DND-41 (cell line): ENCODE data around the gene RHPN2.
"Not testable (repeated sequence)": the region's sequence is repeated elsewhere in the genome, so short reads cannot be mapped to it uniquely, and the experiment has no call there.

Experiments used
- ATAC-seq: fragments of 200-7000 bp; cut with Tn5 transposase; 3 replicates; pipeline ENCODE4 v1.9.1; 2021; ENCODE audit warnings: low read depth; ENCODE audit not compliant: insufficient read depth
- DNase-seq: peaks from one replicate; pipeline ENCODE4 v3.0.0-alpha.2; 2020
- H2AFZ ChIP-seq: 2 replicates; pipeline ENCODE4 v1.6.0; 2012; ENCODE audit warnings: low read depth, low read length
- H3K27ac ChIP-seq: 2 replicates; pipeline ENCODE4 v1.5.1; 2012; ENCODE audit warnings: low read length, inconsistent platforms
- H3K27me3 ChIP-seq: fragments of 200-600 bp; sonication (generic); 2 replicates; pipeline ENCODE4 v1.6.0; 2012; ENCODE audit warnings: low read length, mild to moderate bottlenecking, inconsistent platforms; ENCODE audit not compliant: insufficient read depth, poor library complexity
- H3K36me3 ChIP-seq: 2 replicates; pipeline ENCODE4 v1.5.1; 2012; ENCODE audit warnings: low read length, inconsistent platforms; ENCODE audit not compliant: insufficient read depth
- H3K4me1 ChIP-seq: 2 replicates; pipeline ENCODE4 v1.5.1; 2012; ENCODE audit warnings: mild to moderate bottlenecking, low read length; ENCODE audit not compliant: insufficient read depth
- H3K4me2 ChIP-seq: 2 replicates; pipeline ENCODE4 v1.6.0; 2012; ENCODE audit warnings: mild to moderate bottlenecking, moderate library complexity, low read length, inconsistent platforms; ENCODE audit not compliant: insufficient read depth
- H3K4me3 ChIP-seq, 2 experiments: fragments of 200-600 bp in 1 of 2; shearing (Covaris generic) in 1 of 2; 2 replicates each; pipeline ENCODE4 v1.5.1; 2012 to 2016; ENCODE audit warnings: inconsistent platforms in 2 of 2, low read length in 2 of 2, mild to moderate bottlenecking in 2 of 2, low read depth in 1 of 2, moderate library complexity in 1 of 2
- H3K79me2 ChIP-seq: 2 replicates; pipeline ENCODE4 v1.6.0; 2012; ENCODE audit warnings: low read length, inconsistent platforms; ENCODE audit not compliant: insufficient read depth
- H3K9ac ChIP-seq: 2 replicates; pipeline ENCODE4 v1.6.0; 2012; ENCODE audit warnings: low read depth, mild to moderate bottlenecking, inconsistent platforms, low read length, moderate library complexity
- H3K9me3 ChIP-seq: 2 replicates; pipeline ENCODE4 v1.5.1; 2012; ENCODE audit warnings: low read length, moderate library complexity, mild to moderate bottlenecking, inconsistent platforms; ENCODE audit not compliant: insufficient read depth, severe bottlenecking
- H4K20me1 ChIP-seq: 2 replicates; pipeline ENCODE4 v1.6.0; 2012; ENCODE audit warnings: low read length; ENCODE audit not compliant: insufficient read depth
- CTCF ChIP-seq: IDR thresholded peaks from 2 replicates; pipeline ENCODE4 v1.5.1; 2012; ENCODE audit warnings: borderline replicate concordance, low read length, moderate library complexity, mild to moderate bottlenecking; ENCODE audit not compliant: poor library complexity, severe bottlenecking; ENCODE audit errors: extremely low read depth
- EZH2 ChIP-seq: IDR thresholded peaks from 3 replicates; pipeline ENCODE4 v1.6.1; 2012; ENCODE audit warnings: borderline replicate concordance, low read depth, mild to moderate bottlenecking, moderate library complexity, low read length, inconsistent platforms; ENCODE audit not compliant: severe bottlenecking

Gene RHPN2

GRCh38 chr19:33047422-33047821, 17.3 kb downstream of the RHPN2 start:
- H3K9ac ChIP-seq: no peak overlapping the region
- H3K4me1 ChIP-seq: no peaks in the 10 kb centered on the region
- H3K9me3 ChIP-seq: no peaks in the 10 kb centered on the region
- DNase-seq: no peak
- H3K27me3 ChIP-seq: no peaks in the 10 kb centered on the region
- ATAC-seq: no peak
- TF ChIP-seq EZH2 (no peak), CTCF (no peak)
- no peak overlapping the region for H3K27ac ChIP-seq
- H2AFZ ChIP-seq: no peak overlapping the region
- H3K79me2 ChIP-seq: no peaks in the 10 kb centered on the region
- no peaks in the 10 kb centered on the region for H4K20me1 ChIP-seq
- no peak overlapping the region for H3K4me2 ChIP-seq
- H3K4me3 ChIP-seq: no peak overlapping the region
- H3K36me3 ChIP-seq: no peaks in the 10 kb centered on the region

- not testable (repeated sequence) for H3K36me3 ChIP-seq, H3K27ac ChIP-seq, H3K27me3 ChIP-seq, H4K20me1 ChIP-seq, DNase-seq, H3K4me2 ChIP-seq, H2AFZ ChIP-seq, H3K4me3 ChIP-seq, H3K9ac ChIP-seq, H3K79me2 ChIP-seq, ATAC-seq, H3K9me3 ChIP-seq
- peaks cover 14% of the 10 kb centered on the region for H3K4me1 ChIP-seq
These were observed 22.9 kb downstream of the RHPN2 start for GRCh38 chr19:33041828-33042160.

- Histone ChIP-seq H3K9me3 (no peaks in the 10 kb centered on the region), H3K4me2 (no peak overlapping the region), H4K20me1 (no peaks in the 10 kb centered on the region), H3K9ac (no peak overlapping the region), H3K27ac (no peak overlapping the region), H3K27me3 (no peaks in the 10 kb centered on the region), H3K36me3 (no peaks in the 10 kb centered on the region), H2AFZ (no peak overlapping the region), H3K79me2 (no peaks in the 10 kb centered on the region), H3K4me1 (peaks cover 20% of the 10 kb centered on the region), H3K4me3 (no peak overlapping the region)
- ATAC-seq (no peak), DNase-seq (no peak)
- no peak for TF ChIP-seq CTCF
- TF ChIP-seq EZH2: no peak
These were observed 23.5 kb downstream of the RHPN2 start for GRCh38 chr19:33040994-33041827.

GRCh38 chr19:33039815-33040214, 24.9 kb downstream of the RHPN2 start:
- Histone ChIP-seq H3K79me2 (no peaks in the 10 kb centered on the region), H3K27ac (no peak overlapping the region), H3K9ac (no peak overlapping the region), H3K9me3 (no peaks in the 10 kb centered on the region), H3K4me2 (no peak overlapping the region), H3K36me3 (no peaks in the 10 kb centered on the region), H3K4me1 (peaks cover 21% of the 10 kb centered on the region), H4K20me1 (no peaks in the 10 kb centered on the region), H2AFZ (no peak overlapping the region), H3K4me3 (no peak overlapping the region), H3K27me3 (no peaks in the 10 kb centered on the region)
- ATAC-seq: no peak
- TF ChIP-seq EZH2 (no peak), CTCF (no peak)
- DNase-seq: no peak
